GM19193 (cell line): ENCODE data around the gene METTL6.

Source experiments
- POLR2A ChIP-seq: IDR thresholded peaks from 4 replicates; pipeline ENCODE4 v1.6.1; 2011; ENCODE audit not compliant: insufficient read depth, insufficient read length; ENCODE audit errors: extremely low read depth

METTL6 gene

GRCh38 chr3:15385901-15386653, 41.3 kb downstream of the METTL6 start:
- no peak for TF ChIP-seq POLR2A

GRCh38 chr3:15384510-15385237, 42.7 kb downstream of the METTL6 start:
- TF ChIP-seq POLR2A = no peak

GRCh38 chr3:15382405-15382923, 44.9 kb downstream of the METTL6 start:
- TF ChIP-seq POLR2A = no peak

GRCh38 chr3:15380980-15381890, 46.1 kb downstream of the METTL6 start:
- TF ChIP-seq POLR2A = no peak

- no peak for TF ChIP-seq POLR2A
These were observed 49.2 kb downstream of the METTL6 start for GRCh38 chr3:15377961-15378791.

GRCh38 chr3:15375461-15376000, 51.8 kb downstream of the METTL6 start:
- no peak for TF ChIP-seq POLR2A

GRCh38 chr3:15372918-15373317, 54.4 kb downstream of the METTL6 start:
- no peak for TF ChIP-seq POLR2A

- TF ChIP-seq POLR2A = no peak
These were observed 58.7 kb downstream of the METTL6 start for GRCh38 chr3:15368561-15369135.

- no peak for TF ChIP-seq POLR2A
These were observed 60.3 kb downstream of the METTL6 start for GRCh38 chr3:15367059-15367458.

GRCh38 chr3:15361494-15362214, 65.7 kb downstream of the METTL6 start:
- TF ChIP-seq POLR2A = no peak

- TF ChIP-seq POLR2A = no peak
These were observed 66.4 kb downstream of the METTL6 start for GRCh38 chr3:15360788-15361493.
